PC-9 (cell line): ENCODE measurements around the gene MMP21. TPM values are rescaled to one million over a fixed set of nuclear protein-coding genes. Genes with fewer than 3 reads are reported as not detected.

Experiments
- BruUV-seq: library from RNA; stranded (reverse); fragments of 400-500 nt; replicated peaks from 2 replicates; lab custom pipeline; 2021; lab: Mats Ljungman, UMichigan
- CTCF ChIA-PET: fragments of 300-600 bp; sonication (Branson Sonifier 250); formaldehyde crosslinking; loops from one replicate; lab custom pipeline; 2022; ENCODE audit warnings: antibody characterized with exemption; lab: Charles Lee
- POLR2A ChIA-PET: fragments of 300-600 bp; sonication (Branson Sonifier 250); formaldehyde crosslinking; loops from one replicate; lab custom pipeline; 2022; ENCODE audit warnings: antibody characterized with exemption; ENCODE audit not compliant: unreplicated experiment; lab: Charles Lee
- DNase-seq, 2 experiments: peaks; one replicate each; pipeline versions ENCODE4 v3.0.0 to v3.0.0-alpha.2; 2015 to 2022; ENCODE audit warnings: mixed read lengths in 1 of 2
- H2AFZ ChIP-seq: fragments of 200-600 bp; sonication (generic); 2 replicates; pipeline ENCODE4 v1.8.1; 2017; ENCODE audit warnings: antibody characterized with exemption
- H3F3A ChIP-seq: fragments of 200-600 bp; sonication (generic); 2 replicates; pipeline ENCODE4 v1.8.1; 2017; ENCODE audit warnings: antibody characterized with exemption, mild to moderate bottlenecking, low read depth; ENCODE audit not compliant: insufficient read depth
- H3K27ac ChIP-seq: fragments of 200-600 bp; sonication (generic); 2 replicates; pipeline ENCODE4 v1.6.1; 2016; ENCODE audit warnings: mixed run types
- H3K27me3 ChIP-seq: fragments of 200-600 bp; sonication (generic); 2 replicates; pipeline ENCODE4 v1.6.1; 2016; ENCODE audit warnings: low read depth, mixed run types; ENCODE audit not compliant: insufficient read depth
- H3K36me3 ChIP-seq: fragments of 200-600 bp; sonication (generic); 2 replicates; pipeline ENCODE4 v1.6.1; 2016; ENCODE audit warnings: low read depth, mixed run types
- H3K4me1 ChIP-seq: fragments of 200-600 bp; sonication (generic); replicated peaks from 2 replicates; pipeline ENCODE4 v1.6.1; 2016; ENCODE audit warnings: mixed run types; ENCODE audit not compliant: insufficient read depth
- H3K4me2 ChIP-seq: fragments of 200-600 bp; sonication (generic); 2 replicates; pipeline ENCODE4 v1.6.1; 2017; ENCODE audit warnings: mixed run types
- H3K4me3 ChIP-seq: fragments of 200-600 bp; sonication (generic); 2 replicates; pipeline ENCODE4 v1.6.1; 2016; ENCODE audit warnings: mixed run types
- H3K79me2 ChIP-seq: fragments of 200-600 bp; sonication (generic); 2 replicates; pipeline ENCODE4 v1.6.1; 2017; ENCODE audit warnings: low read depth, mixed run types
- H3K9me2 ChIP-seq: fragments of 200-600 bp; sonication (generic); 2 replicates; pipeline ENCODE4 v1.8.1; 2017; ENCODE audit warnings: mild to moderate bottlenecking; ENCODE audit not compliant: insufficient read depth
- H3K9me3 ChIP-seq: fragments of 200-600 bp; sonication (generic); 2 replicates; pipeline ENCODE4 v1.8.1; 2016; ENCODE audit warnings: low read depth; ENCODE audit not compliant: insufficient read depth
- H4K20me1 ChIP-seq: fragments of 200-600 bp; sonication (generic); 2 replicates; pipeline ENCODE4 v1.8.1; 2017; ENCODE audit not compliant: insufficient read depth
- CTCF ChIP-seq: fragments of 200-600 bp; sonication (generic); conservative IDR thresholded peaks from 2 replicates; pipeline ENCODE4 v1.6.1; 2017; ENCODE audit warnings: mixed run types, antibody characterized with exemption, mild to moderate bottlenecking, moderate library complexity
- EZH2 ChIP-seq: fragments of 200-600 bp; sonication (generic); IDR thresholded peaks from 2 replicates; pipeline ENCODE4 v1.8.0; 2017; ENCODE audit warnings: antibody characterized with exemption, low read depth
- intact Hi-C: fragments of 100-400 bp; cut with micrococcal nuclease; formaldehyde crosslinking; loops from one replicate; pipeline ENCODE4 v1.10.0; 2022; ENCODE audit not compliant: unreplicated experiment
- total RNA-seq: library from RNA; stranded (reverse); gene quantifications from 2 replicates; pipeline ENCODE4 v1.2.3, GENCODE V29; 2021

MMP21 gene
- total RNA-seq, 1 experiment from 2014 or later = not detected

- intact Hi-C loops = no loop called here
- CTCF ChIA-PET = no interaction called here
- H3F3A ChIP-seq = no peaks in the 10 kb centered on the region
Measured at GRCh38 chr10:125773687-125774543, 1.7 kb downstream of the MMP21 start.

GRCh38 chr10:125772864-125773180 is 2.8 kb downstream of the MMP21 start:
- POLR2A ChIA-PET = no interaction called here
- no peak overlapping the region for H3K4me3 ChIP-seq
- CTCF ChIA-PET = no interaction called here
- no peaks in the 10 kb centered on the region for H3K27me3 ChIP-seq
- intact Hi-C loops = no loop called here
- H3K79me2 ChIP-seq = no peaks in the 10 kb centered on the region
- no peak overlapping the region for H2AFZ ChIP-seq
- no peak for TF ChIP-seq EZH2
- TF ChIP-seq CTCF = no peak
- no peaks in the 10 kb centered on the region for H3K4me1 ChIP-seq
- no peak overlapping the region for H3K27ac ChIP-seq
- no peaks in the 10 kb centered on the region for H3K9me2 ChIP-seq
- H3K4me2 ChIP-seq = no peak overlapping the region
- H3K36me3 ChIP-seq = no peaks in the 10 kb centered on the region
- no peaks in the 10 kb centered on the region for H3F3A ChIP-seq
- H4K20me1 ChIP-seq = no peaks in the 10 kb centered on the region
- DNase-seq = no peak
- H3K9me3 ChIP-seq = no peaks in the 10 kb centered on the region
- no TSS peak for BruUV-seq

More at GRCh38 chr10:125773687-125774543, 1.7 kb downstream of the MMP21 start:
- POLR2A ChIA-PET = no interaction called here
- Histone ChIP-seq H3K27me3 (no peaks in the 10 kb centered on the region), H3K4me1 (no peaks in the 10 kb centered on the region), H3K9me2 (no peaks in the 10 kb centered on the region), H2AFZ (no peak overlapping the region), H3K36me3 (no peaks in the 10 kb centered on the region), H3K79me2 (no peaks in the 10 kb centered on the region), H3K27ac (no peak overlapping the region), H3K4me3 (no peak overlapping the region), H3K9me3 (no peaks in the 10 kb centered on the region), H4K20me1 (no peaks in the 10 kb centered on the region), H3K4me2 (no peak overlapping the region)
- no TSS peak for BruUV-seq
- no peak for DNase-seq
- no peak for TF ChIP-seq EZH2
- TF ChIP-seq CTCF = no peak

- Histone ChIP-seq H3K27me3 (no peaks in the 10 kb centered on the region), H3K4me3 (no peak overlapping the region), H3K4me2 (no peak overlapping the region), H4K20me1 (no peaks in the 10 kb centered on the region), H3K9me3 (no peaks in the 10 kb centered on the region), H3K9me2 (no peaks in the 10 kb centered on the region), H3K36me3 (no peaks in the 10 kb centered on the region), H3K4me1 (no peaks in the 10 kb centered on the region), H3F3A (no peaks in the 10 kb centered on the region), H3K27ac (no peak overlapping the region), H2AFZ (no peak overlapping the region), H3K79me2 (no peaks in the 10 kb centered on the region)
- no peak for DNase-seq
- no peak for TF ChIP-seq CTCF
- TF ChIP-seq EZH2 = no peak
- intact Hi-C loops = no loop called here
- POLR2A ChIA-PET = no interaction called here
- CTCF ChIA-PET = no interaction called here
- no TSS peak for BruUV-seq
Measured at GRCh38 chr10:125772112-125772863, 3.3 kb downstream of the MMP21 start.
